K562 (cell line): ENCODE data around the gene KLHL29. TPM values are rescaled to one million over a fixed set of nuclear protein-coding genes. Genes with fewer than 3 reads are reported as not detected.

Source experiments
- ATAC-seq: fragments of 200-7000 bp; cut with Tn5 transposase; 3 replicates; pipeline ENCODE4 v1.9.1; 2020; ENCODE audit warnings: moderate library complexity
- BruUV-seq: library from RNA; stranded (reverse); fragments of 400-500 nt; replicated peaks from 2 replicates; lab custom pipeline; 2021; lab: Mats Ljungman, UMichigan
- CTCF ChIA-PET: fragments of 300-600 bp; formaldehyde crosslinking; extraction: SDS; loops from one replicate; lab custom pipeline; 2021; ENCODE audit warnings: low intra/inter-chr PET ratio; lab: Yijun Ruan, JAX
- POLR2A ChIA-PET: fragments of 300-600, 350-650 bp; sonication (Branson Sonifier 250); formaldehyde crosslinking; extraction: SDS; loops from one replicate; lab custom pipeline; 2021; ENCODE audit warnings: antibody characterized with exemption, inconsistent platforms; lab: Yijun Ruan, JAX
- DNase-seq, 4 experiments: peaks; one replicate each; pipeline versions ENCODE4 v3.0.0 to v3.0.0-alpha.2; 2011 to 2018; ENCODE audit warnings: low spot score in 3 of 4, mixed read lengths in 3 of 4; ENCODE audit errors: extremely low read depth in 1 of 4
- FAIRE-seq: peaks from 2 replicates; lab custom pipeline; 2011; peaks lifted over from hg19 to GRCh38; lab: Jason Lieb, UNC
- H2AFZ ChIP-seq: 2 replicates; pipeline ENCODE4 v1.6.0; 2011; ENCODE audit warnings: low read depth, low read length, control low read depth, inconsistent platforms
- H3K27ac ChIP-seq: fragments of 200-600 bp; 3 replicates; pipeline ENCODE4 v1.8.0; 2011; ENCODE audit warnings: low read depth, mild to moderate bottlenecking, control low read depth, inconsistent platforms, low read length, moderate library complexity, mixed read lengths; ENCODE audit errors: extremely low read depth
- H3K27me3 ChIP-seq, 2 experiments: fragments of 300-600 bp in 1 of 2; 2 replicates in 1 of 2; 3 replicates in 1 of 2; pipeline versions ENCODE4 v1.6.0 to v1.8.0; 2011; ENCODE audit warnings: inconsistent platforms in 2 of 2, low read length in 2 of 2, mild to moderate bottlenecking in 1 of 2, mixed read lengths in 1 of 2, moderate library complexity in 1 of 2; ENCODE audit not compliant: control insufficient read depth in 2 of 2, insufficient read depth in 2 of 2
- H3K36me3 ChIP-seq: fragments of 300-600 bp; 3 replicates; pipeline ENCODE4 v1.8.0; 2011; ENCODE audit warnings: mild to moderate bottlenecking, low read length, inconsistent platforms; ENCODE audit not compliant: control insufficient read depth, insufficient read depth
- H3K4me1 ChIP-seq, 2 experiments: fragments of 200-600 bp in 1 of 2; replicated peaks in 1 of 2; 2 replicates in 1 of 2; 3 replicates in 1 of 2; pipeline versions ENCODE4 v1.5.1 to v1.8.0; 2011; ENCODE audit warnings: inconsistent platforms in 2 of 2, low read length in 2 of 2, mild to moderate bottlenecking in 1 of 2, mixed read lengths in 1 of 2, moderate library complexity in 1 of 2; ENCODE audit not compliant: control insufficient read depth in 2 of 2, insufficient read depth in 2 of 2
- H3K4me2 ChIP-seq: 2 replicates; pipeline ENCODE4 v1.6.1; 2011; ENCODE audit warnings: low read length, control low read depth, inconsistent platforms, mixed read lengths; ENCODE audit not compliant: insufficient read depth
- H3K4me3 ChIP-seq: fragments of 200-600 bp; sonication (generic), shearing (Covaris generic); 2 replicates; pipeline ENCODE4 v1.5.1; 2016; ENCODE audit warnings: control low read depth, inconsistent platforms
- H3K79me2 ChIP-seq: fragments of 200-600 bp; 3 replicates; pipeline ENCODE4 v1.8.0; 2011; ENCODE audit warnings: low read length, inconsistent platforms; ENCODE audit not compliant: control insufficient read depth, insufficient read depth
- H3K9ac ChIP-seq, 2 experiments: 2 replicates each; pipeline versions ENCODE4 v1.6.0 to v1.6.1; 2011; ENCODE audit warnings: low read depth in 2 of 2, low read length in 2 of 2, control low read depth in 1 of 2, inconsistent platforms in 1 of 2, mild to moderate bottlenecking in 1 of 2, mixed read lengths in 1 of 2; ENCODE audit not compliant: insufficient read depth in 1 of 2
- H3K9me1 ChIP-seq: one replicate; pipeline ENCODE4 v1.6.0; 2011; ENCODE audit warnings: inconsistent platforms, mild to moderate bottlenecking, low read length, moderate library complexity; ENCODE audit not compliant: control insufficient read depth, insufficient read depth
- H3K9me3 ChIP-seq: replicated peaks from 2 replicates; pipeline ENCODE4 v1.5.1; 2011; ENCODE audit warnings: low read depth, low read length, inconsistent platforms; ENCODE audit not compliant: control insufficient read depth, insufficient read depth
- H4K20me1 ChIP-seq: replicated peaks from 2 replicates; pipeline ENCODE4 v1.6.1; 2011; ENCODE audit warnings: low read length, inconsistent platforms, mixed read lengths; ENCODE audit not compliant: control insufficient read depth, insufficient read depth
- ETV6 ChIP-seq, 3 experiments: fragments of 150-350 bp in 1 of 3; sonication (generic) in 1 of 3; formaldehyde crosslinking in 1 of 3; IDR thresholded peaks; 2 replicates each; pipeline versions ENCODE4 v1.6.1 to v1.8.0; 2014 to 2022; ENCODE audit warnings: borderline replicate concordance in 2 of 3, low read depth in 2 of 3, antibody characterized with exemption in 1 of 3, low read length in 1 of 3, mild to moderate bottlenecking in 1 of 3, missing genetic modification reagents in 1 of 3
- POLR3G ChIP-seq: IDR thresholded peaks from 2 replicates; pipeline ENCODE4 v1.6.1; 2011; ENCODE audit not compliant: insufficient read length, insufficient replicate concordance; ENCODE audit errors: extremely low read depth
- RFX7 ChIP-seq: fragments of 250-450 bp; sonication (Bioruptor Pico); IDR thresholded peaks from 2 replicates; pipeline ENCODE4 v1.5.1; 2021; ENCODE audit warnings: mild to moderate bottlenecking
- ZBTB17 ChIP-seq: fragments of 450-650 bp; formaldehyde crosslinking; IDR thresholded peaks from 2 replicates; pipeline ENCODE4 v1.4.0; 2020; ENCODE audit warnings: mild to moderate bottlenecking
- ZNF143 ChIP-seq: sonication (generic); formaldehyde crosslinking; IDR thresholded peaks from 2 replicates; pipeline ENCODE4 v1.9.0; 2022; ENCODE audit warnings: mild to moderate bottlenecking, missing genetic modification reagents
- WGBS: fragments of 100-300 bp; shearing (Covaris generic); methylation state at CpG from one replicate; pipeline ENCODE4 v1.1.6; 2016; ENCODE audit warnings: low coverage, mixed read lengths; ENCODE audit not compliant: insufficient coverage; ENCODE audit errors: missing lambda C conversion rate; 5-methylcytosine and 5-hydroxymethylcytosine counted together
- in situ Hi-C: fragments of 300-500 bp; cut with MboI; formaldehyde crosslinking; loops from 4 replicates; pipeline ENCODE4 v1.15.0; 2018; ENCODE audit warnings: inconsistent platforms, mixed read lengths
- intact Hi-C: fragments of 100-400 bp; cut with micrococcal nuclease; formaldehyde crosslinking; loops from 2 replicates; pipeline ENCODE4 v1.14.2; 2022
- polyA plus RNA-seq, 8 experiments: library from polyadenylated mRNA; depleted of rRNA in 4 of 8; stranded (reverse) in 5 of 8; unstranded in 3 of 8; fragments of >200 nt; fragmentation: Nextera tagmentation in 2 of 8; fragmentation: Illumina TruSeq in 1 of 8; extraction: Ambion mirVana in 2 of 8; extraction: Trizol in 1 of 8; gene quantifications; 2 replicates each; pipeline versions ENCODE4 v1.2.1 to v1.2.3, GENCODE V29; 2011 to 2014; ENCODE audit warnings: inconsistent platforms in 1 of 8, missing spikeins in 1 of 8
- total RNA-seq, 7 experiments: library from RNA; depleted of rRNA in 6 of 7; stranded (reverse); fragments of >200 nt in 6 of 7; fragmentation: Illumina TruSeq in 2 of 7; extraction: Trizol in 2 of 7; gene quantifications; 2 replicates each; pipeline versions ENCODE4 v1.2.1 to v1.2.3, GENCODE V29; 2011 to 2021; ENCODE audit warnings: low replicate concordance in 1 of 7
- TF ChIP-seq, protein P1 (sequence below): fragments of 250-450 bp; sonication (Bioruptor Pico); IDR thresholded peaks from 2 replicates; pipeline ENCODE4 v1.5.0; 2021; ENCODE audit warnings: mild to moderate bottlenecking, borderline replicate concordance

The KLHL29 gene
- total and polyA plus RNA-seq, 9 of the 15 experiments (the other 6 are each of a cell fraction or from before 2014, with no cell fraction given): 0.03 to 0.31 (median 0.08) TPM; not detected in 1

DNA sequence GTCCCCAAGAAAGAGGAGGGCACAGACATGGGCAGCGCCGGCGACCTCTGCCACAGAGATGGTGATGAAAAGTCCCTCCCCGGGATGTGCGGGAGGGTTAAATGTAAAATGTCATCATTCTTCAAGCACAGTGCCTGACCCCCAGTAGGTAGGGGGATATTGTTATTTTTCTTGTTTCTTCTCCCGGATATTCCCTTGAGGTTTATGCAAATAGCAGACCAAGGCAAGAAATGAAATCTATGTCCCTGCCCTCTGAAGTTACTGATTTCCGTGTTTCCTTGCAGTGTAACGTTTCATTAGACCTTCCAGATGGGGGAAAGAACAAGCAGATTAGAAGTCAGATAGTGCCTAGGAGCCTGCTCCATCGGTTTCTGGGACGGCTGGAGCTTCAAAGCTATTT is 158.3 kb downstream of the KLHL29 start:
- CTCF ChIA-PET: no interaction called here
- intact Hi-C loops: no loop called here
- Histone ChIP-seq H2AFZ (no peak overlapping the region), H3K79me2 (no peaks in the 10 kb centered on the region), H4K20me1 (peaks cover 7% of the 10 kb centered on the region; the same call in 1 of the 2 replicates), H3K4me3 (no peak overlapping the region), H3K9ac (no peak overlapping the region), H3K27ac (no peak overlapping the region), H3K27me3 (peaks cover 36 to 72% of the 10 kb centered on the region in 2 experiments; a peak in 3 of 5 replicates), H3K4me2 (no peak overlapping the region), H3K9me3 (no peaks in the 10 kb centered on the region), H3K9me1 (no peaks in the 10 kb centered on the region), H3K4me1 (peaks cover 0 to 2% of the 10 kb centered on the region in 2 experiments; a peak in 2 of 5 replicates), H3K36me3 (no peaks in the 10 kb centered on the region)
- POLR2A ChIA-PET: no interaction called here
- in situ Hi-C loops: no loop called here
- DNase-seq (no peak), FAIRE-seq (no peak), ATAC-seq (no peak)
- BruUV-seq: no TSS peak
- 0% methylated on average over 10 of the region's 10 CpGs for WGBS
- no peak for TF ChIP-seq ETV6 (IDR thresholded peaks at IDR 0.05; ENCODE audit: borderline replicate concordance in 1 of 2, low read depth in 2 of 2, low read length in 1 of 2)
- no peak for TF ChIP-seq ETV6 (CRISPR knock-in tag; IDR thresholded peaks at IDR 0.05; ENCODE audit: borderline replicate concordance)

GRCh38 chr2:23543728-23544127 is 158.7 kb downstream of the KLHL29 start:
- peaks cover 36 to 77% of the 10 kb centered on the region in 2 experiments; a peak in 3 of 5 replicates for H3K27me3 ChIP-seq
- H3K79me2 ChIP-seq: no peaks in the 10 kb centered on the region
- H3K4me1 ChIP-seq: peaks cover 0 to 5% of the 10 kb centered on the region in 2 experiments; a peak in 2 of 5 replicates
- in situ Hi-C loops (no loop called here), intact Hi-C loops (no loop called here)
- H3K27ac ChIP-seq: no peak overlapping the region
- ChIA-PET CTCF (no interaction called here), POLR2A (no interaction called here)
- no peak overlapping the region for H3K4me3 ChIP-seq
- H4K20me1 ChIP-seq: peaks cover 5% of the 10 kb centered on the region; the same call in 1 of the 2 replicates
- BruUV-seq: no TSS peak
- no peak for ATAC-seq
- no peak overlapping the region for H3K9ac ChIP-seq
- no peak for FAIRE-seq
- H3K4me2 ChIP-seq: no peak overlapping the region
- H3K9me1 ChIP-seq: no peaks in the 10 kb centered on the region
- DNase-seq: no peak
- no peaks in the 10 kb centered on the region for H3K9me3 ChIP-seq
- H2AFZ ChIP-seq: no peak overlapping the region
- WGBS: 2% methylated on average over 9 of the region's 9 CpGs
- no peaks in the 10 kb centered on the region for H3K36me3 ChIP-seq
- TF ChIP-seq ZNF143 (CRISPR knock-in tag) (no peak), RFX7 (CRISPR knock-in tag) (no peak), POLR3G (no peak), ZBTB17 (CRISPR knock-in tag) (no peak)
- TF ChIP-seq, protein P1, sequence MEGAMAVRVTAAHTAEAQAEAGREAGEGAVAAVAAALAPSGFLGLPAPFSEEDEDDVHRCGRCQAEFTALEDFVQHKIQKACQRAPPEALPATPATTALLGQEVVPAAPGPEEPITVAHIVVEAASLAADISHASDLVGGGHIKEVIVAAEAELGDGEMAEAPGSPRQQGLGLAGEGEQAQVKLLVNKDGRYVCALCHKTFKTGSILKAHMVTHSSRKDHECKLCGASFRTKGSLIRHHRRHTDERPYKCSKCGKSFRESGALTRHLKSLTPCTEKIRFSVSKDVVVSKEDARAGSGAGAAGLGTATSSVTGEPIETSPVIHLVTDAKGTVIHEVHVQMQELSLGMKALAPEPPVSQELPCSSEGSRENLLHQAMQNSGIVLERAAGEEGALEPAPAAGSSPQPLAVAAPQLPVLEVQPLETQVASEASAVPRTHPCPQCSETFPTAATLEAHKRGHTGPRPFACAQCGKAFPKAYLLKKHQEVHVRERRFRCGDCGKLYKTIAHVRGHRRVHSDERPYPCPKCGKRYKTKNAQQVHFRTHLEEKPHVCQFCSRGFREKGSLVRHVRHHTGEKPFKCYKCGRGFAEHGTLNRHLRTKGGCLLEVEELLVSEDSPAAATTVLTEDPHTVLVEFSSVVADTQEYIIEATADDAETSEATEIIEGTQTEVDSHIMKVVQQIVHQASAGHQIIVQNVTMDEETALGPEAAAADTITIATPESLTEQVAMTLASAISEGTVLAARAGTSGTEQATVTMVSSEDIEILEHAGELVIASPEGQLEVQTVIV (CRISPR knock-in tag): no peak
